ENCODE measurements around the gene PSMB5. TPM values are rescaled to one million over a fixed set of nuclear protein-coding genes. Genes with fewer than 3 reads are reported as not detected.

Gene PSMB5
- total RNA-seq, 1 donor from 2014 or later: 239 TPM

GRCh38 chr14:23054000-23054811, 19.5 kb upstream of the PSMB5 start:
- Mint-ChIP-seq H3K4me3 (ENCODE audit: unreplicated experiment) (no peak overlapping the region), H3K4me1 (ENCODE audit: low read depth, unreplicated experiment) (peaks cover 17% of the 10 kb centered on the region), H3K27ac (ENCODE audit: unreplicated experiment) (no peak overlapping the region), H3K9me3 (ENCODE audit: unreplicated experiment) (no peaks in the 10 kb centered on the region), H3K27me3 (ENCODE audit: low read depth, unreplicated experiment) (no peaks in the 10 kb centered on the region), H3K36me3 (ENCODE audit: low read depth, unreplicated experiment) (peaks cover 11% of the 10 kb centered on the region)
- no peak overlapping the region for H3K4me3 ChIP-seq (ENCODE audit: insufficient read depth, low read depth, low read length)
- no peak overlapping the region for H2AFZ ChIP-seq (ENCODE audit: low read depth, low read length)
- H3K9ac ChIP-seq (ENCODE audit: low read length): no peak overlapping the region
- no peaks in the 10 kb centered on the region for H3K27me3 ChIP-seq (ENCODE audit: insufficient read depth, low read length)
- DNase-seq (ENCODE audit: low read depth): no peak
- H3K36me3 ChIP-seq (ENCODE audit: insufficient read depth, low read length): peaks cover 7% of the 10 kb centered on the region
- peaks cover 23% of the 10 kb centered on the region for H4K20me1 ChIP-seq (ENCODE audit: insufficient read depth, low read length)
- H3K79me2 ChIP-seq (ENCODE audit: insufficient read depth, low read length): no peaks in the 10 kb centered on the region
- H3K4me1 ChIP-seq (ENCODE audit: insufficient read depth, low read length): peaks cover 19% of the 10 kb centered on the region
- H3K9me3 ChIP-seq (ENCODE audit: insufficient read depth, low read depth, low read length): no peaks in the 10 kb centered on the region
- no peak overlapping the region for H3K27ac ChIP-seq (ENCODE audit: low read depth, low read length)
- no peak for FAIRE-seq
- TF ChIP-seq CTCF (IDR thresholded peaks at IDR 0.05; ENCODE audit: insufficient read depth, low read depth, low read length) (no peak), EZH2 (IDR thresholded peaks at IDR 0.05; ENCODE audit: insufficient read depth, low read length) (no peak)
- no peak overlapping the region for H3K4me2 ChIP-seq (ENCODE audit: low read length)

GRCh38 chr14:23053426-23053825, 18.7 kb upstream of the PSMB5 start:
- Mint-ChIP-seq H3K27me3 (ENCODE audit: low read depth, unreplicated experiment) (no peaks in the 10 kb centered on the region), H3K4me3 (ENCODE audit: unreplicated experiment) (no peak overlapping the region), H3K4me1 (ENCODE audit: low read depth, unreplicated experiment) (peaks cover 17% of the 10 kb centered on the region), H3K36me3 (ENCODE audit: low read depth, unreplicated experiment) (peaks cover 10% of the 10 kb centered on the region), H3K27ac (ENCODE audit: unreplicated experiment) (no peak overlapping the region), H3K9me3 (ENCODE audit: unreplicated experiment) (no peaks in the 10 kb centered on the region)
- no peak overlapping the region for H3K9ac ChIP-seq (ENCODE audit: low read length)
- H3K27me3 ChIP-seq (ENCODE audit: insufficient read depth, low read length): no peaks in the 10 kb centered on the region
- H3K4me2 ChIP-seq (ENCODE audit: low read length): no peak overlapping the region
- TF ChIP-seq EZH2 (IDR thresholded peaks at IDR 0.05; ENCODE audit: insufficient read depth, low read length): no peak
- no peak for TF ChIP-seq CTCF (IDR thresholded peaks at IDR 0.05; ENCODE audit: insufficient read depth, low read depth, low read length)
- H2AFZ ChIP-seq (ENCODE audit: low read depth, low read length): no peak overlapping the region
- no peaks in the 10 kb centered on the region for H3K9me3 ChIP-seq (ENCODE audit: insufficient read depth, low read depth, low read length)
- FAIRE-seq (no peak), DNase-seq (ENCODE audit: low read depth) (no peak)
- peaks cover 16% of the 10 kb centered on the region for H4K20me1 ChIP-seq (ENCODE audit: insufficient read depth, low read length)
- no peak overlapping the region for H3K27ac ChIP-seq (ENCODE audit: low read depth, low read length)
- H3K79me2 ChIP-seq (ENCODE audit: insufficient read depth, low read length): no peaks in the 10 kb centered on the region
- no peaks in the 10 kb centered on the region for H3K36me3 ChIP-seq (ENCODE audit: insufficient read depth, low read length)
- H3K4me3 ChIP-seq (ENCODE audit: insufficient read depth, low read depth, low read length): no peak overlapping the region
- peaks cover 19% of the 10 kb centered on the region for H3K4me1 ChIP-seq (ENCODE audit: insufficient read depth, low read length)

GRCh38 chr14:23052671-23053070, 18.0 kb upstream of the PSMB5 start:
- no peaks in the 10 kb centered on the region for H3K9me3 Mint-ChIP-seq (ENCODE audit: unreplicated experiment)
- no peaks in the 10 kb centered on the region for H3K27me3 ChIP-seq (ENCODE audit: insufficient read depth, low read length)
- no peak overlapping the region for H3K4me3 ChIP-seq (ENCODE audit: insufficient read depth, low read depth, low read length)
- H3K27ac ChIP-seq (ENCODE audit: low read depth, low read length): no peak overlapping the region
- no peak overlapping the region for H2AFZ ChIP-seq (ENCODE audit: low read depth, low read length)
- FAIRE-seq: no peak
- H3K27ac Mint-ChIP-seq (ENCODE audit: unreplicated experiment): no peak overlapping the region
- H4K20me1 ChIP-seq (ENCODE audit: insufficient read depth, low read length): peaks cover 9% of the 10 kb centered on the region
- H3K9ac ChIP-seq (ENCODE audit: low read length): no peak overlapping the region
- no peak for DNase-seq (ENCODE audit: low read depth)
- H3K27me3 Mint-ChIP-seq (ENCODE audit: low read depth, unreplicated experiment): no peaks in the 10 kb centered on the region
- H3K36me3 ChIP-seq (ENCODE audit: insufficient read depth, low read length): no peaks in the 10 kb centered on the region
- H3K36me3 Mint-ChIP-seq (ENCODE audit: low read depth, unreplicated experiment): peaks cover 10% of the 10 kb centered on the region
- TF ChIP-seq EZH2 (IDR thresholded peaks at IDR 0.05; ENCODE audit: insufficient read depth, low read length) (no peak), CTCF (IDR thresholded peaks at IDR 0.05; ENCODE audit: insufficient read depth, low read depth, low read length) (no peak)
- H3K4me1 Mint-ChIP-seq (ENCODE audit: low read depth, unreplicated experiment): peaks cover 12% of the 10 kb centered on the region
- H3K9me3 ChIP-seq (ENCODE audit: insufficient read depth, low read depth, low read length): no peaks in the 10 kb centered on the region
- no peak overlapping the region for H3K4me2 ChIP-seq (ENCODE audit: low read length)
- no peak overlapping the region for H3K4me3 Mint-ChIP-seq (ENCODE audit: unreplicated experiment)
- no peaks in the 10 kb centered on the region for H3K79me2 ChIP-seq (ENCODE audit: insufficient read depth, low read length)
- peaks cover 16% of the 10 kb centered on the region for H3K4me1 ChIP-seq (ENCODE audit: insufficient read depth, low read length)
